ENCODE data around the gene FAM53B. TPM values are rescaled to one million over a fixed set of nuclear protein-coding genes. Genes with fewer than 3 reads are reported as not detected.

The FAM53B gene
- total RNA-seq, 2 experiments from 2014 or later = 13.3 to 13.9 TPM

DNA sequence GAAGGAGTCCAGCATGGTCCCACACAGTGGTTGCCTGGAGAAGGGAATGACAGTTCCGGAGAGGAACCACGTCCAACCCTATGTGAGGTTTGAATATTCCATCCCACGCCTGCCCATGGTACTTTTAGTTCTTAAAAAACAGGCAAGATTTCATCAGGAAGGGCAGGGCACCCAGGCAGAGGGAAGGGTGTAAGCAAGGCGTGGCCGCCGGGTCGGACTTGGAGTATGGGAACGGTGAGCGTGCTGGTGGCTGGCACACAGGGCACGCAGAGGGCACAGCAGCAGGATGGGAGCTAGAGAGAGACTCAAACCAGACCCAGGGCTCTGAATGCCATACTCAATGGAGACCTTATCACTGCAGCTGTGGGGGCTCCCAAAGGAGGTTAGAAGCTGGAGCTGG is 34.3 kb downstream of the FAM53B start:
- Mint-ChIP-seq H3K27me3 (no peaks in the 10 kb centered on the region), H3K4me1 (peaks cover 83% of the 10 kb centered on the region), H3K9me3 (ENCODE audit: low read depth) (no peaks in the 10 kb centered on the region), H3K27ac (no peak overlapping the region), H3K36me3 (ENCODE audit: low read depth) (peaks cover 7% of the 10 kb centered on the region), H3K4me3 (no peak overlapping the region)
- no peak for ATAC-seq
- intact Hi-C loops (cut with DNase I, micrococcal nuclease) = loop anchor here in 1 of 2 experiments (5.0 kb wide), 1 partner anchor 32 kb away; the partner anchor contains the start of gene FAM53B
- CTCF ChIA-PET = interaction anchor here (0.6 to 1.0 kb wide), 3 partner anchors 8 to 64 kb away, joined by 3 read pairs; no protein-coding TSS in a partner anchor
- POLR2A ChIA-PET = no interaction called here
- DNase-seq = no peak

DNA sequence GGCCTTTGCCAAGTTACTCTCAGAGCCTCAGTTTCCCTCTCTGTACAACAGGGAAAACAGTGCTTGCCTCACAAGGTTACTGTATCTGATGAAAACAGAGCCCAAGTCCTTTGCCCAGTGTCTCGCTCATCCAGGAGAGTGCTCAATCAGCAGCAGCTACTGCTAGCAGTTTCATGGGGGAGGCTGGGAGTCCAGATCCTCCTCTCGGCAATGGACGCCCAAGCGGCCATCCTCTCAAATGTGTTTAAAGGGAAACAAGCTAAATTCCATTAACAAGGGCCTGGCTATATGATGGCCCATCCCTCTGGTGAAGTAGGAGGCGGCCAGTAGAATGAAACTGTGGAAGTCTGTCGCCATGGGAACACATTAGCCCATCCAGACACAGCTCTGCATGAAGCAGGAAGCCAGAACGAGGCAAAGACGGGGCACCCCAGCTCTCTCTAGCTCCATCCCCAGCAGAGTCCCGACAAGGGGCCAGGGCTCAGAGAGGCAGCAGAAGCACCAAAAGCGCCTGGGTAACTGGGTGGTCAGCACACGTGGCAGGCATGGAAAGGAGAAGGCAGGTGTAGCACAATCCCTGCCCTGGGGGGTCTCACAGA is 35.2 kb downstream of the FAM53B start:
- ATAC-seq = no peak
- DNase-seq = no peak
- intact Hi-C loops (cut with DNase I, micrococcal nuclease) = loop anchor here in 1 of 2 experiments (5.0 kb wide), 1 partner anchor 33 kb away; the partner anchor contains the start of gene FAM53B
- Mint-ChIP-seq H3K36me3 (ENCODE audit: low read depth) (peaks cover 9% of the 10 kb centered on the region), H3K27ac (no peak overlapping the region), H3K9me3 (ENCODE audit: low read depth) (no peaks in the 10 kb centered on the region), H3K27me3 (no peaks in the 10 kb centered on the region), H3K4me3 (no peak overlapping the region), H3K4me1 (peaks cover 83% of the 10 kb centered on the region)
- ChIA-PET CTCF (interaction anchor here (1.1 to 5.5 kb wide), 3 partner anchors 9 to 32 kb away, joined by 4 to 46 read pairs (median 7); no protein-coding TSS in a partner anchor), POLR2A (interaction anchor here (0.9 kb wide), 1 partner anchor 9 kb away, joined by 4 read pairs; no protein-coding TSS in a partner anchor)

DNA sequence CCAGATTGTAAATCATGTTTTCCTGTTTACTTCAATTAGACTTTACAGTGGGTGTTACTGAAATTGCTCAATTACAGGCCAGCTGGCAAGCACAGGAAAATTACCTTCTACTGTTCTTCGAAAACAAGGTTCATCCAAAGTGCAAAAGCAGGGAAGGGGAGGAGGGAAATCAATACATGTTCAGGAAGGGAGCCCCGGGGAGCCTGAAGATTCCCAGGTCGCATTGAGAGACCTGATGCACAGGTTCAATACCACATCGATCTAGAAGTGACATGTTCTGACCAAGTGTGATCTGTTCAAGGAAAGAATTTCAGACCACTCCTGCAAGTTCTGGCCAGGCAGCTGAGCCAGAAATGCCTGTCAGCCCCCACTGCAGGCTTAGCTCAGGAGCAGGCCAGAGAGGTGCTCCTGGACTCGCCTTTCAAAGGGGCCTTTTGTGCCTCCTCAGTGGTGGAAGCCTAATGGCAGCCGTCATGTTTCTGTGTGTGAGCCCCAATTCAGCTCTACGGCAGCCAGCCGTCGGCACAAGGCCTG is 35.9 kb downstream of the FAM53B start:
- Mint-ChIP-seq H3K9me3 (ENCODE audit: low read depth) (no peaks in the 10 kb centered on the region), H3K27ac (peak overlapping the region; percentile 32), H3K4me1 (peaks cover 81% of the 10 kb centered on the region), H3K36me3 (ENCODE audit: low read depth) (peaks cover 9% of the 10 kb centered on the region), H3K27me3 (no peaks in the 10 kb centered on the region), H3K4me3 (no peak overlapping the region)
- no peak for ATAC-seq
- intact Hi-C loops (cut with DNase I, micrococcal nuclease) = loop anchor here in 1 of 2 experiments (5.0 kb wide), 1 partner anchor 34 kb away; the partner anchor contains the start of gene FAM53B
- ChIA-PET POLR2A (no interaction called here), CTCF (interaction anchor here (1.1 to 5.5 kb wide), 4 partner anchors 9 to 33 kb away, joined by 3 to 46 read pairs (median 6); no protein-coding TSS in a partner anchor)
- no peak for DNase-seq

DNA sequence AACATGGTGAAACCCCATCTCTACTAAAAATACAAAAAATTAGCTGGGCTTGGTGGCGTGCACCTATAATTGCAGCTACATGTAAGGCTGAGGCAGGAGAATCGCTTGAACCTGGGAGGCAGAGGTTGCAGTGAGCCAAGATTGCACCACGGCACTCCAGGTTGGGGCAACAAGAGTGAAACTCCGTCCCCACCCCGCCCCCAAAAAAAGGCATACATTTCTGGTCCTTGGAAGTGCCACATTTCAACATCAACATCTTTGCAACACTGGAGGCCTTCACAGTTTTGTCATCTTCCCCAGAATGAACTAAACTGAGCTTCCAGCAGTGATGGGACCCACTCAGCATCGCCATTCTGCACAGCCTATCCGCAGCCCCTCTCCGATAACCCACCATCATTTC is 36.6 kb downstream of the FAM53B start:
- intact Hi-C loops (cut with DNase I, micrococcal nuclease) = loop anchor here in 1 of 2 experiments (5.0 kb wide), 1 partner anchor 35 kb away; the partner anchor contains the start of gene FAM53B
- ChIA-PET CTCF (interaction anchor here (0.6 to 5.5 kb wide), 6 partner anchors 10 to 91 kb away, joined by 3 to 46 read pairs (median 3); no protein-coding TSS in a partner anchor), POLR2A (interaction anchor here (0.7 to 1.1 kb wide), 2 partner anchors 16 to 128 kb away, joined by 3 to 4 read pairs; no protein-coding TSS in a partner anchor)
- Mint-ChIP-seq H3K27ac (peak overlapping the region; percentile 32), H3K9me3 (ENCODE audit: low read depth) (no peaks in the 10 kb centered on the region), H3K36me3 (ENCODE audit: low read depth) (peaks cover 10% of the 10 kb centered on the region), H3K4me1 (peaks cover 81% of the 10 kb centered on the region), H3K4me3 (no peak overlapping the region), H3K27me3 (no peaks in the 10 kb centered on the region)
- DNase-seq (no peak), ATAC-seq (no peak)

DNA sequence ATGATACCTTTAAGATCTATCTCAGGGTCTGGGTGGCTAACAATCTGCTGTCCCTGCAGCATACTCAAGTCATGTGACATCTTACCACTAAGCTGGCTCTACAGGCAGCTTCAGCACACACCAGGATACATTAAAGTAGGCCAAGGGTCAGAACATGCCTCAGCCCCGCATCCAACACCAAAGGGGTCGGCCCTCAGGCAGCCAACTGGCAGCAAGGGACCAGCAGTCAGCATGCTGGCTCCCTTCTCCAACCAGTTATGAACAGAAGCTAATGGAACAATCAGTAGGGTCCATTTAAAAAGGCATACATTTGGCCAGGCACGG is 37.1 kb downstream of the FAM53B start:
- DNase-seq (no peak), ATAC-seq (no peak)
- Mint-ChIP-seq H3K9me3 (ENCODE audit: low read depth) (no peaks in the 10 kb centered on the region), H3K4me3 (no peak overlapping the region), H3K36me3 (ENCODE audit: low read depth) (peaks cover 13% of the 10 kb centered on the region), H3K4me1 (peaks cover 84% of the 10 kb centered on the region), H3K27ac (peak overlapping the region; percentile 19), H3K27me3 (no peaks in the 10 kb centered on the region)
- intact Hi-C loops (cut with DNase I, micrococcal nuclease) = loop anchor here in 1 of 2 experiments (5.0 kb wide), 1 partner anchor 35 kb away; the partner anchor contains the start of gene FAM53B
- POLR2A ChIA-PET = interaction anchor here (0.7 to 2.2 kb wide), 3 partner anchors 16 to 129 kb away, joined by 3 to 10 read pairs (median 4); no protein-coding TSS in a partner anchor
- CTCF ChIA-PET = interaction anchor here (0.6 to 5.5 kb wide), 7 partner anchors 11 to 91 kb away, joined by 3 to 46 read pairs (median 3); no protein-coding TSS in a partner anchor

DNA sequence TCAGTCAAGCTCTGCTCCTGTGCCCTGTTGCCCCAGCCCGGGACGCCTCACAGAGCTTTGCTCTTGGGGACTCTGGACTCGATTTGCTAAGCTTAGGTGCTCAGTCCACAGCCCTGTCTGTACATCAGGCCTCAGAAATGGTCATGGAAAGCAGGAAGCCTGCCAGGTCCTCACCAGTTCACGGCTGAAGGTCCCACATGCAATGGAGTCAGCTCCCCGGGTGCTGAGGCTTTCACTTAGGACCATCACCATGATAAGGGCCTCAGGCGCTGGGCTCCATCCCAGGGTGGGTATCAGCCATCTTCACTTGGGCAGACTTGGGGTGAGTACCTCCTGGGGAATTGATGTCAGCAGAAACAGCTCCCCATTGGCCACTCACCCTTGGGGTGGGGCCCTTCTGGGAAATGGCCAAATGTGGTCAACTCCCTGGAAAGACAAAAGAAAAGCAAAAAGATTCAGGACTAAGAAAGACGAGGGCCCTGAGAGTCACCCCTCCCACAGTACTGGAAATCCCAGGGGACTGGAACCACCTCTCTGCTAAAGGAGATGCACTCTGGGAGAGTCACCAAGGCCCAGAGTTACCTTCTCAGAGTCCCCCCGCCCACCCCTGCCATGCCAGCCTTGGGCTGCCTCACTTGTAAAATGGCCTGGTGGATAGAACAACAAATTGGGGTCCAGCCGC is 37.6 kb downstream of the FAM53B start:
- Mint-ChIP-seq H3K27me3 (no peaks in the 10 kb centered on the region), H3K36me3 (ENCODE audit: low read depth) (peaks cover 16% of the 10 kb centered on the region), H3K4me1 (peaks cover 89% of the 10 kb centered on the region), H3K9me3 (ENCODE audit: low read depth) (no peaks in the 10 kb centered on the region), H3K4me3 (no peak overlapping the region), H3K27ac (peak overlapping the region; percentile 63)
- ChIA-PET CTCF (interaction anchor here (1.0 to 5.5 kb wide), 10 partner anchors 10 to 69 kb away, joined by 3 to 46 read pairs (median 4); no protein-coding TSS in a partner anchor), POLR2A (interaction anchor here (1.1 to 3.1 kb wide), 6 partner anchors 10 to 35 kb away, joined by 4 to 12 read pairs (median 4); no protein-coding TSS in a partner anchor)
- intact Hi-C loops (cut with DNase I, micrococcal nuclease) = loop anchor here in 1 of 2 experiments (5.0 kb wide), 1 partner anchor 36 kb away; the partner anchor contains the start of gene FAM53B
- DNase-seq = no peak
- no peak for ATAC-seq

DNA sequence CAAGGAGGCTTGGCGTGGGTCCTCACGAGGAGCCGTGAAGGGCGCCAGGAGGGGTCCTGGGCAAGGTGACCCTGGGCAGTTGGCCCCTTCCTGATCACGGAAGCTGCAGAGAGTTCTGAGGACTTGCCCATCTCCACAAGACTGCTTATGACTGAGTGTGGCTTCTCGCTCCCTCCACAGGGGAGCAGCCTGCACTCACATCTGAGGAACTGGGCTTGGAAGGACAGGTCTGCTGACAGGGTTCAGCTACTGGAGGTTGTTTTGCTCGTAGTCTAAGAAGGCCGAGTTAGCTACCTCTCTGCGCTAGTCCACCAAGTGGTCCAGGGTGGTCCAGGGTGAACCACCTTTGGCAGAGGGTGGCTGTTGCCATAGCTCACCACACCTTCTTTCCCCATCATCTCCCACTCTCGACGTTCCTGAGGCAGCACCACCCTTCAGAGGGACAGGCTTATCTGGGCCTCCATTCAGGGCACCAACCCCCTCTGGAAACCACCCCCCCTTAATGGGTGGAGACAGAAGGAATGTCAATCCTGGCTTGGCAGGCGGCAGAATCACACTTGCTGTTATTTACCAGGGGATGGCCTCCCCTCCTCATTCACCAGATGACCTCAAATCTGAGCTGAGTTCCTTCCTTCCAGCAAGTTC is 38.2 kb downstream of the FAM53B start:
- Mint-ChIP-seq H3K4me3 (no peak overlapping the region), H3K36me3 (ENCODE audit: low read depth) (peaks cover 19% of the 10 kb centered on the region), H3K9me3 (ENCODE audit: low read depth) (no peaks in the 10 kb centered on the region), H3K27ac (no peak overlapping the region), H3K27me3 (no peaks in the 10 kb centered on the region), H3K4me1 (peaks cover 92% of the 10 kb centered on the region)
- ATAC-seq (no peak), DNase-seq (peak; percentile 36)
- POLR2A ChIA-PET = interaction anchor here (0.6 to 3.1 kb wide), 9 partner anchors 10 to 47 kb away, joined by 3 to 12 read pairs (median 4); no protein-coding TSS in a partner anchor
- CTCF ChIA-PET = interaction anchor here (1.0 to 5.5 kb wide), 10 partner anchors 8 to 70 kb away, joined by 3 to 46 read pairs (median 4); no protein-coding TSS in a partner anchor
- intact Hi-C loops (cut with DNase I, micrococcal nuclease) = loop anchor here in 1 of 2 experiments (5.0 kb wide), 1 partner anchor 36 kb away; the partner anchor contains the start of gene FAM53B

DNA sequence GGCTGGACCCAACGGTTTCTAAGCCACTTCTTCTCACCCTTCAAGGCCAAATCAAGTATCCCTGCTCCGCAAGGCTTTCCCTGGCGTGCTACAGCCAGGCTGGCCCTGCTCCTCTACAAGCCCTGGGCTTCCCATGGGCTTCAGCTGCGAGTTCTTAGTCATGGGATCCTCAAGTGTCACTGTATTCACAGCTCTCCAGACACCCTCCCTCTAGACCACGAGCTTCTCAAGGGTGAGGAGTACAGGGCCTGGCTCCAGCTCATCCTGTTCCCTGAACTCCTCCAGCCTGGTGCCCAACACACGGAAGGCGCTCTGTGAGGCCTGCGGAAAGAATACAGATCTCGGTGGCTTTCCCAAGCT is 38.8 kb downstream of the FAM53B start:
- Mint-ChIP-seq H3K9me3 (ENCODE audit: low read depth) (no peaks in the 10 kb centered on the region), H3K27ac (no peak overlapping the region), H3K4me3 (no peak overlapping the region), H3K27me3 (no peaks in the 10 kb centered on the region), H3K36me3 (ENCODE audit: low read depth) (peaks cover 22% of the 10 kb centered on the region), H3K4me1 (peaks cover 94% of the 10 kb centered on the region)
- ChIA-PET POLR2A (interaction anchor here (0.6 to 3.1 kb wide), 9 partner anchors 9 to 47 kb away, joined by 3 to 12 read pairs (median 4); no protein-coding TSS in a partner anchor), CTCF (interaction anchor here (1.0 to 5.5 kb wide), 8 partner anchors 8 to 70 kb away, joined by 3 to 46 read pairs (median 6); no protein-coding TSS in a partner anchor)
- DNase-seq = no peak
- no peak for ATAC-seq
- intact Hi-C loops (cut with DNase I, micrococcal nuclease) = loop anchor here in 1 of 2 experiments (5.0 kb wide), 1 partner anchor 37 kb away; the partner anchor contains the start of gene FAM53B

DNA sequence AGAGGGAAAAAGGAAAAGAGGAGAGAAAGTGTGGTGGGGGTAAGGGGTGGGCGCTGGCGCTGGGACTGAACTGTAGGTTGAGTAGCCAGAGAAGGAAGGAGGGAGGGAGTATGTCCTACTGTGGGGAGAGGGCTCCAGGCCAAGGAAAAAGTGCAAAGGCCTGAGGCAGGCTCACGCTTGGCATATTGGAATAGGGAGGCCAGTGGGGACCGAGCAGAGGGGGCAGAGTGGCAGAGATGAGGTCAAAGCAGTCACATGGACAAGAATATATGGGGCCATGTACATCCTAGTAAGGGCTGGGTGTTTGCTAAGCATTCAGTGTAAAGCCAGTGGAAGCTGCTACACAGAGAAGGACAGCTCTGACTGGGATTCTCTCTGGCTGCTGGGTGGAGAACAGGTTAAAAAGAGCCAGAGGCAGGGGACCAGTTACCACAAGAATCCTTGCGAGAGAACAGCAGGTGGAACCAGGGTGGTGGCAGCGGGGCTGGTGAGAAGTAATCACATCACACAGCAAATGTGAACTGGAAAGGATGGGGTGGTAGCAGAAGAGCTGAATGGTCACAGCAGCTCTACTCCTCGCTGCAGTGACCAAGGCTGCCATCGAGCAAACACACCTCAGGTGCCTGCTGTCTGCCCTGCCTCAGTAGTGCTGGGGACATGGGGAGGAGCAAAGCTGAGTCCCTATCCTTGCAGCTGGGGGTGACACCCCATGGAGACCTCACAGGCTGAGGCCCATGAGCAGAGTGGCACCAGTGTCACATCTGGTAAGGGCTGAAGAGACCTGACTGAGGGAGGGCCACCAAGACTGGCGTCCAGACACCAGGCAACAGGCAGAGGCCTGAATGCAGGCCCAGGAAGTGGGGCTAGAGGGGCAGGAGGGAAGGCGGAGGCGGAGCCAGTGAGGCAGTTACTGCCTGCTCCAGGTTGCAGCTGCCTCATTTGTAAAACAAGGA is 39.5 kb downstream of the FAM53B start:
- intact Hi-C loops (cut with DNase I, micrococcal nuclease) = loop anchor here in 1 of 2 experiments (5.0 kb wide), 1 partner anchor 38 kb away; the partner anchor contains the start of gene FAM53B
- POLR2A ChIA-PET = interaction anchor here (0.8 to 3.1 kb wide), 8 partner anchors 8 to 46 kb away, joined by 3 to 12 read pairs (median 4); no protein-coding TSS in a partner anchor
- ATAC-seq (no peak), DNase-seq (no peak)
- CTCF ChIA-PET = interaction anchor here (1.0 to 5.5 kb wide), 7 partner anchors 8 to 37 kb away, joined by 3 to 46 read pairs (median 7); no protein-coding TSS in a partner anchor
- peaks cover 24% of the 10 kb centered on the region for H3K36me3 Mint-ChIP-seq (ENCODE audit: low read depth)
- H3K27ac Mint-ChIP-seq = peak overlapping the region; percentile 75
- H3K9me3 Mint-ChIP-seq (ENCODE audit: low read depth) = no peaks in the 10 kb centered on the region
- peaks cover 93% of the 10 kb centered on the region for H3K4me1 Mint-ChIP-seq
- no peak overlapping the region for H3K4me3 Mint-ChIP-seq
- no peaks in the 10 kb centered on the region for H3K27me3 Mint-ChIP-seq
